HEK293 (cell line): ENCODE data around the gene MYO18B.

Experiments used
- CTCF ChIA-PET: fragments of 350-600 bp; formaldehyde crosslinking; extraction: SDS; loops from one replicate; lab custom pipeline; 2021; ENCODE audit warnings: antibody characterized with exemption; lab: Yijun Ruan, JAX
- POLR2A ChIA-PET: fragments of 300-600 bp; formaldehyde crosslinking; extraction: SDS; loops from one replicate; lab custom pipeline; 2020; ENCODE audit warnings: antibody characterized with exemption, inconsistent platforms; lab: Yijun Ruan, JAX
- H3K27ac ChIP-seq: fragments of 200-500 bp; sonication (Bioruptor generic); 2 replicates; pipeline ENCODE4 v1.5.1; 2014; ENCODE audit warnings: low read depth, low read length, control low read depth, inconsistent platforms; ENCODE audit errors: extremely low read depth
- H3K36me3 ChIP-seq, 2 experiments: fragments of 200-500 bp in 1 of 2; sonication (Bioruptor generic) in 1 of 2; 1 replicate in 1 of 2; 2 replicates in 1 of 2; pipeline ENCODE4 v1.5.1; 2014 to 2017; ENCODE audit warnings: inconsistent platforms in 2 of 2, low read length in 2 of 2; ENCODE audit not compliant: control insufficient read depth in 2 of 2, insufficient read depth in 1 of 2
- H3K4me1 ChIP-seq: fragments of 200-500 bp; sonication (Bioruptor generic); 2 replicates; pipeline ENCODE4 v1.5.1; 2014; ENCODE audit warnings: mild to moderate bottlenecking, low read length, inconsistent platforms; ENCODE audit not compliant: control insufficient read depth, insufficient read depth
- H3K4me3 ChIP-seq: 2 replicates; pipeline ENCODE4 v1.5.1; 2011; ENCODE audit warnings: low read depth, mild to moderate bottlenecking, control low read depth, low read length, moderate library complexity
- H3K9me3 ChIP-seq: fragments of 200-500 bp; sonication (Bioruptor generic); 2 replicates; pipeline ENCODE4 v1.5.1; 2014; ENCODE audit warnings: low read depth, low read length, inconsistent platforms; ENCODE audit not compliant: control insufficient read depth, insufficient read depth
- BCL6B ChIP-seq: fragments of 450-650 bp; formaldehyde crosslinking; IDR thresholded peaks from 2 replicates; pipeline ENCODE4 v1.5.1; 2017; ENCODE audit warnings: missing biosample characterization, missing genetic modification characterization
- CTCF ChIP-seq: fragments of 450-650 bp; formaldehyde crosslinking; IDR thresholded peaks from 2 replicates; pipeline ENCODE4 v1.5.1; 2016; ENCODE audit warnings: missing biosample characterization, missing genetic modification characterization
- EGR2 ChIP-seq: fragments of 450-650 bp; formaldehyde crosslinking; IDR thresholded peaks from 2 replicates; pipeline ENCODE4 v1.5.1; 2016; ENCODE audit warnings: low read depth, missing biosample characterization, missing genetic modification characterization
- IKZF3 ChIP-seq: fragments of 450-650 bp; IDR thresholded peaks from 2 replicates; pipeline ENCODE4 v1.5.0; 2018; ENCODE audit warnings: missing biosample characterization, mild to moderate bottlenecking, missing genetic modification characterization, moderate library complexity
- OVOL3 ChIP-seq: fragments of 450-650 bp; formaldehyde crosslinking; IDR thresholded peaks from 2 replicates; pipeline ENCODE4 v1.5.1; 2016; ENCODE audit warnings: missing biosample characterization, missing genetic modification characterization
- PATZ1 ChIP-seq: fragments of 450-650 bp; formaldehyde crosslinking; IDR thresholded peaks from 2 replicates; pipeline ENCODE4 v1.5.1; 2016; ENCODE audit warnings: missing biosample characterization, missing genetic modification characterization
- PRDM2 ChIP-seq: fragments of 450-650 bp; formaldehyde crosslinking; IDR thresholded peaks from 2 replicates; pipeline ENCODE4 v1.5.1; 2016; ENCODE audit warnings: missing biosample characterization, missing genetic modification characterization, borderline replicate concordance
- TSHZ1 ChIP-seq: fragments of 450-650 bp; formaldehyde crosslinking; IDR thresholded peaks from 2 replicates; pipeline ENCODE4 v1.5.1; 2016; ENCODE audit warnings: missing biosample characterization, missing genetic modification characterization, borderline replicate concordance
- ZNF155 ChIP-seq: fragments of 450-650 bp; formaldehyde crosslinking; IDR thresholded peaks from 2 replicates; pipeline ENCODE4 v1.5.1; 2016; ENCODE audit warnings: missing biosample characterization, missing genetic modification characterization
- ZNF404 ChIP-seq: fragments of 450-650 bp; formaldehyde crosslinking; IDR thresholded peaks from 2 replicates; pipeline ENCODE4 v1.5.1; 2017; ENCODE audit warnings: missing biosample characterization, missing genetic modification characterization
- ZNF449 ChIP-seq: fragments of 450-650 bp; formaldehyde crosslinking; IDR thresholded peaks from 2 replicates; pipeline ENCODE4 v1.5.1; 2017; ENCODE audit warnings: missing biosample characterization, mild to moderate bottlenecking, missing genetic modification characterization, moderate library complexity
- ZNF549 ChIP-seq: fragments of 450-650 bp; IDR thresholded peaks from 2 replicates; pipeline ENCODE4 v1.5.1; 2018; ENCODE audit warnings: missing biosample characterization, missing genetic modification characterization, mild to moderate bottlenecking, inconsistent platforms, moderate library complexity
- ZNF560 ChIP-seq: fragments of 450-650 bp; formaldehyde crosslinking; IDR thresholded peaks from 2 replicates; pipeline ENCODE4 v1.5.1; 2017; ENCODE audit warnings: missing biosample characterization, missing genetic modification characterization, borderline replicate concordance
- ZNF600 ChIP-seq: fragments of 450-650 bp; formaldehyde crosslinking; IDR thresholded peaks from 2 replicates; pipeline ENCODE4 v1.5.1; 2016; ENCODE audit warnings: missing biosample characterization, missing genetic modification characterization
- ZNF629 ChIP-seq: fragments of 450-650 bp; formaldehyde crosslinking; IDR thresholded peaks from 2 replicates; pipeline ENCODE4 v1.5.1; 2017; ENCODE audit warnings: missing biosample characterization, missing genetic modification characterization
- ZNF704 ChIP-seq: fragments of 450-650 bp; formaldehyde crosslinking; IDR thresholded peaks from 2 replicates; pipeline ENCODE4 v1.5.1; 2016; ENCODE audit warnings: missing biosample characterization, missing genetic modification characterization
- ZSCAN16 ChIP-seq: fragments of 450-650 bp; formaldehyde crosslinking; IDR thresholded peaks from 2 replicates; pipeline ENCODE4 v1.5.1; 2016; ENCODE audit warnings: missing biosample characterization, missing genetic modification characterization
- ZXDB ChIP-seq: fragments of 450-650 bp; formaldehyde crosslinking; IDR thresholded peaks from 2 replicates; pipeline ENCODE4 v1.5.1; 2016; ENCODE audit warnings: missing biosample characterization, missing genetic modification characterization

Gene MYO18B

GRCh38 chr22:26045860-26046259 is 303.9 kb downstream of the MYO18B start:
- Histone ChIP-seq H3K27ac (no peak overlapping the region), H3K4me3 (no peak overlapping the region), H3K4me1 (peaks cover 6% of the 10 kb centered on the region; the same call in 1 of the 2 replicates), H3K9me3 (no peaks in the 10 kb centered on the region), H3K36me3 (no peaks in the 10 kb centered on the region)
- no peak for TF ChIP-seq ZNF549
- TF ChIP-seq EGR2 (tag by site-specific recombination), result no peak
- no peak for TF ChIP-seq ZNF629 (tag by site-specific recombination)
- no peak for TF ChIP-seq PATZ1 (tag by site-specific recombination)
- no peak for TF ChIP-seq BCL6B (tag by site-specific recombination)
- TF ChIP-seq TSHZ1, result no peak
- TF ChIP-seq IKZF3 (tag by site-specific recombination), result no peak
- TF ChIP-seq ZNF155, result no peak
- TF ChIP-seq OVOL3 (tag by site-specific recombination), result no peak
- no peak for TF ChIP-seq ZNF404
- no peak for TF ChIP-seq ZNF600 (tag by site-specific recombination)
- no peak for TF ChIP-seq ZXDB (tag by site-specific recombination)
- TF ChIP-seq CTCF (tag by site-specific recombination), result no peak
- no peak for TF ChIP-seq ZSCAN16 (tag by site-specific recombination)
- POLR2A ChIA-PET, result no interaction called here
- CTCF ChIA-PET, result interaction anchor here (0.8 kb wide), 1 partner anchor 127 kb away, joined by 3 read pairs; no protein-coding TSS in a partner anchor

GRCh38 chr22:26047516-26047915 is 305.5 kb downstream of the MYO18B start:
- POLR2A ChIA-PET, result no interaction called here
- Histone ChIP-seq H3K36me3 (no peaks in the 10 kb centered on the region), H3K27ac (no peak overlapping the region), H3K4me1 (peaks cover 6% of the 10 kb centered on the region; the same call in 1 of the 2 replicates), H3K9me3 (no peaks in the 10 kb centered on the region), H3K4me3 (no peak overlapping the region)
- CTCF ChIA-PET, result interaction anchor here (0.7 kb wide), 1 partner anchor 24 kb away, joined by 3 read pairs; no protein-coding TSS in a partner anchor
- TF ChIP-seq PRDM2 (no peak), ZNF704 (no peak), ZNF560 (tag by site-specific recombination) (no peak), ZNF449 (tag by site-specific recombination) (no peak)
